Astrocyte (in vitro differentiated cells and primary cell): ENCODE data around the gene GABBR2. TPM values are rescaled to one million over a fixed set of nuclear protein-coding genes. Genes with fewer than 3 reads are reported as not detected.

Experiments
- DNase-seq: peaks from one replicate; pipeline ENCODE4 v3.0.0-alpha.2; 2010; ENCODE audit warnings: low read depth
- FAIRE-seq: peaks from 2 replicates; lab custom pipeline; 2011; peaks lifted over from hg19 to GRCh38; lab: Jason Lieb, UNC
- H2AFZ ChIP-seq: 2 replicates; pipeline ENCODE4 v1.6.0; 2012; ENCODE audit warnings: low read depth, low read length, inconsistent platforms
- H3K27ac ChIP-seq: 2 replicates; pipeline ENCODE4 v1.5.1; 2011; ENCODE audit warnings: low read depth, low read length, inconsistent platforms
- H3K27me3 ChIP-seq: 2 replicates; pipeline ENCODE4 v1.6.0; 2011; ENCODE audit warnings: low read length, inconsistent platforms; ENCODE audit not compliant: insufficient read depth
- H3K36me3 ChIP-seq: 2 replicates; pipeline ENCODE4 v1.5.1; 2011; ENCODE audit warnings: low read length, inconsistent platforms; ENCODE audit not compliant: insufficient read depth
- H3K4me1 ChIP-seq: 2 replicates; pipeline ENCODE4 v1.5.1; 2011; ENCODE audit warnings: low read length, inconsistent platforms; ENCODE audit not compliant: insufficient read depth
- H3K4me2 ChIP-seq: 2 replicates; pipeline ENCODE4 v1.6.0; 2012; ENCODE audit warnings: low read length, inconsistent platforms
- H3K4me3 ChIP-seq: 2 replicates; pipeline ENCODE4 v1.5.1; 2011; ENCODE audit warnings: low read depth, mild to moderate bottlenecking, low read length, inconsistent platforms; ENCODE audit not compliant: insufficient read depth
- H3K79me2 ChIP-seq: 2 replicates; pipeline ENCODE4 v1.6.0; 2012; ENCODE audit warnings: mild to moderate bottlenecking, low read length, inconsistent platforms; ENCODE audit not compliant: insufficient read depth
- H3K9ac ChIP-seq: 2 replicates; pipeline ENCODE4 v1.6.0; 2012; ENCODE audit warnings: mild to moderate bottlenecking, low read length, inconsistent platforms
- H3K9me3 ChIP-seq: 2 replicates; pipeline ENCODE4 v1.5.1; 2012; ENCODE audit warnings: low read depth, mild to moderate bottlenecking, low read length, inconsistent platforms; ENCODE audit not compliant: insufficient read depth
- H4K20me1 ChIP-seq: 2 replicates; pipeline ENCODE4 v1.6.0; 2012; ENCODE audit warnings: low read length, inconsistent platforms; ENCODE audit not compliant: insufficient read depth
- H3K27ac Mint-ChIP-seq: one replicate; pipeline ENCODE4 v1.8.0; 2021; ENCODE audit warnings: mild to moderate bottlenecking, mixed read lengths; ENCODE audit not compliant: unreplicated experiment
- H3K27me3 Mint-ChIP-seq: one replicate; pipeline ENCODE4 v1.8.0; 2021; ENCODE audit warnings: low read depth, mixed read lengths; ENCODE audit not compliant: unreplicated experiment
- H3K36me3 Mint-ChIP-seq: one replicate; pipeline ENCODE4 v1.8.0; 2021; ENCODE audit warnings: low read depth, mixed read lengths; ENCODE audit not compliant: unreplicated experiment
- H3K4me1 Mint-ChIP-seq: one replicate; pipeline ENCODE4 v1.8.0; 2021; ENCODE audit warnings: low read depth, mixed read lengths; ENCODE audit not compliant: unreplicated experiment
- H3K4me3 Mint-ChIP-seq: one replicate; pipeline ENCODE4 v1.8.0; 2021; ENCODE audit warnings: mild to moderate bottlenecking, moderate library complexity, mixed read lengths; ENCODE audit not compliant: unreplicated experiment
- H3K9me3 Mint-ChIP-seq: one replicate; pipeline ENCODE4 v1.8.0; 2021; ENCODE audit warnings: mild to moderate bottlenecking, mixed read lengths; ENCODE audit not compliant: unreplicated experiment
- CTCF ChIP-seq: IDR thresholded peaks from 2 replicates; pipeline ENCODE4 v1.5.1; 2011; ENCODE audit warnings: low read depth, mild to moderate bottlenecking, inconsistent platforms, low read length, moderate library complexity; ENCODE audit not compliant: insufficient read depth
- EZH2 ChIP-seq: IDR thresholded peaks from 2 replicates; pipeline ENCODE4 v1.6.1; 2012; ENCODE audit warnings: mild to moderate bottlenecking, low read length, inconsistent platforms; ENCODE audit not compliant: insufficient read depth
- total RNA-seq: library from RNA; stranded (reverse); gene quantifications from 2 replicates; pipeline ENCODE4 v1.2.1, GENCODE V29; 2021

The GABBR2 gene
- total RNA-seq, 1 donor from 2014 or later, result 2.0 TPM

- H3K9me3 ChIP-seq, result no peaks in the 10 kb centered on the region
- H3K9ac ChIP-seq, result no peak overlapping the region
- H3K36me3 ChIP-seq, result no peaks in the 10 kb centered on the region
- Mint-ChIP-seq H3K4me1 (no peaks in the 10 kb centered on the region), H3K9me3 (peaks cover 4% of the 10 kb centered on the region), H3K4me3 (no peak overlapping the region), H3K36me3 (peaks cover 1% of the 10 kb centered on the region), H3K27ac (no peak overlapping the region), H3K27me3 (peaks cover 78% of the 10 kb centered on the region)
- H2AFZ ChIP-seq, result no peak overlapping the region
- TF ChIP-seq CTCF (no peak), EZH2 (no peak)
- no peaks in the 10 kb centered on the region for H4K20me1 ChIP-seq
- H3K4me3 ChIP-seq, result no peak overlapping the region
- peaks cover 51% of the 10 kb centered on the region for H3K27me3 ChIP-seq
- FAIRE-seq, result no peak
- no peak overlapping the region for H3K27ac ChIP-seq
- H3K79me2 ChIP-seq, result no peaks in the 10 kb centered on the region
- H3K4me1 ChIP-seq, result peaks cover 3% of the 10 kb centered on the region
- no peak for DNase-seq
- H3K4me2 ChIP-seq, result no peak overlapping the region
These were observed 4.3 kb upstream of the GABBR2 start for GRCh38 chr9:98712987-98713386.

- Mint-ChIP-seq H3K27ac (no peak overlapping the region), H3K9me3 (no peaks in the 10 kb centered on the region), H3K4me3 (peak overlapping the region; percentile 62), H3K36me3 (peaks cover 1% of the 10 kb centered on the region), H3K27me3 (peaks cover 69% of the 10 kb centered on the region), H3K4me1 (peaks cover 3% of the 10 kb centered on the region)
- TF ChIP-seq EZH2, result no peak
- TF ChIP-seq CTCF, result no peak
- DNase-seq, result peak; percentile 52
- H3K36me3 ChIP-seq, result no peaks in the 10 kb centered on the region
- no peaks in the 10 kb centered on the region for H3K79me2 ChIP-seq
- no peak overlapping the region for H3K9ac ChIP-seq
- H4K20me1 ChIP-seq, result no peaks in the 10 kb centered on the region
- peaks cover 50% of the 10 kb centered on the region for H3K27me3 ChIP-seq
- H3K4me3 ChIP-seq, result no peak overlapping the region
- FAIRE-seq, result no peak
- peaks cover 10% of the 10 kb centered on the region for H3K4me1 ChIP-seq
- H3K27ac ChIP-seq, result no peak overlapping the region
- H2AFZ ChIP-seq, result no peak overlapping the region
- no peaks in the 10 kb centered on the region for H3K9me3 ChIP-seq
- H3K4me2 ChIP-seq, result no peak overlapping the region
These were observed 1.5 kb upstream of the GABBR2 start for GRCh38 chr9:98709968-98710965.
